ENCODE data around the gene BCKDHB.

DNA sequence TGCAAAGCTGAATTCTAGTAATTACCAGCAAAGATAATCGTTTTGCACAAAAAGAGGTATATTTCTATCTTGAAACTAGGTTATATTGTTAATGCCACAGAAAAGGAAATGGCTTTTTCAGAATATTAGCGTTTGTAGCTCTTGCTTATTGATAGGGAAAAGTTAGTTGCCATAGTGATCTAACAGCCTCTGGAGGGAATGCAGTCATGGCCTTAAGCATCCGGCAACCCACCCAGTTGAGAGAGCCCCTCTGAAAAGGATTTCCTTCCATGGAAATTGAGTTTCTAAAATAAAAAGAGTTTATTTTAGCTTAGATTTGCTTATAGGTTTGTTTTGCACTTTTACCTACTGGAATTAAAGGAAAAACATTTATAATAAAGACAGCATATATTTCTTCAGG lies 224.5 kb downstream of the BCKDHB start:
- TF ChIP-seq, protein P1, sequence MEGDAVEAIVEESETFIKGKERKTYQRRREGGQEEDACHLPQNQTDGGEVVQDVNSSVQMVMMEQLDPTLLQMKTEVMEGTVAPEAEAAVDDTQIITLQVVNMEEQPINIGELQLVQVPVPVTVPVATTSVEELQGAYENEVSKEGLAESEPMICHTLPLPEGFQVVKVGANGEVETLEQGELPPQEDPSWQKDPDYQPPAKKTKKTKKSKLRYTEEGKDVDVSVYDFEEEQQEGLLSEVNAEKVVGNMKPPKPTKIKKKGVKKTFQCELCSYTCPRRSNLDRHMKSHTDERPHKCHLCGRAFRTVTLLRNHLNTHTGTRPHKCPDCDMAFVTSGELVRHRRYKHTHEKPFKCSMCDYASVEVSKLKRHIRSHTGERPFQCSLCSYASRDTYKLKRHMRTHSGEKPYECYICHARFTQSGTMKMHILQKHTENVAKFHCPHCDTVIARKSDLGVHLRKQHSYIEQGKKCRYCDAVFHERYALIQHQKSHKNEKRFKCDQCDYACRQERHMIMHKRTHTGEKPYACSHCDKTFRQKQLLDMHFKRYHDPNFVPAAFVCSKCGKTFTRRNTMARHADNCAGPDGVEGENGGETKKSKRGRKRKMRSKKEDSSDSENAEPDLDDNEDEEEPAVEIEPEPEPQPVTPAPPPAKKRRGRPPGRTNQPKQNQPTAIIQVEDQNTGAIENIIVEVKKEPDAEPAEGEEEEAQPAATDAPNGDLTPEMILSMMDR (IDR thresholded peaks at IDR 0.05; ENCODE audit: extremely low read depth in 1 of 2, insufficient read depth in 1 of 2, low read depth in 1 of 2, low read length in 2 of 2), result no peak
- no peak for TF ChIP-seq JUN (IDR thresholded peaks at IDR 0.05; ENCODE audit: borderline replicate concordance, insufficient read depth, insufficient read length, low read depth)
- TF ChIP-seq FOS (IDR thresholded peaks at IDR 0.05; ENCODE audit: borderline replicate concordance, insufficient read depth, low read length), result no peak

Measured in endothelial cell of umbilical vein (primary cell).